G401 (cell line): ENCODE measurements around the gene ADAMTSL4. TPM values are rescaled to one million over a fixed set of nuclear protein-coding genes. Genes with fewer than 3 reads are reported as not detected.
"Not testable (repeated sequence)": the region's sequence is repeated elsewhere in the genome, so short reads cannot be mapped to it uniquely, and the experiment has no call there.

Source experiments
- DNase-seq: peaks from one replicate; pipeline ENCODE4 v3.0.0-alpha.2; 2015; ENCODE audit warnings: low spot score
- in situ Hi-C: cut with HindIII; loops from 2 replicates; pipeline ENCODE4 v1.10.0; 2016; ENCODE audit warnings: low sequenced_read_pairs, mixed read lengths
- total RNA-seq: library from RNA; depleted of rRNA; stranded (reverse); fragments of >200 nt; shearing (Covaris generic); gene quantifications from 2 replicates; pipeline ENCODE4 v1.2.3, GENCODE V29; 2014

Gene ADAMTSL4
- total RNA-seq, 1 experiment from 2014 or later, result 22.9 TPM

DNA sequence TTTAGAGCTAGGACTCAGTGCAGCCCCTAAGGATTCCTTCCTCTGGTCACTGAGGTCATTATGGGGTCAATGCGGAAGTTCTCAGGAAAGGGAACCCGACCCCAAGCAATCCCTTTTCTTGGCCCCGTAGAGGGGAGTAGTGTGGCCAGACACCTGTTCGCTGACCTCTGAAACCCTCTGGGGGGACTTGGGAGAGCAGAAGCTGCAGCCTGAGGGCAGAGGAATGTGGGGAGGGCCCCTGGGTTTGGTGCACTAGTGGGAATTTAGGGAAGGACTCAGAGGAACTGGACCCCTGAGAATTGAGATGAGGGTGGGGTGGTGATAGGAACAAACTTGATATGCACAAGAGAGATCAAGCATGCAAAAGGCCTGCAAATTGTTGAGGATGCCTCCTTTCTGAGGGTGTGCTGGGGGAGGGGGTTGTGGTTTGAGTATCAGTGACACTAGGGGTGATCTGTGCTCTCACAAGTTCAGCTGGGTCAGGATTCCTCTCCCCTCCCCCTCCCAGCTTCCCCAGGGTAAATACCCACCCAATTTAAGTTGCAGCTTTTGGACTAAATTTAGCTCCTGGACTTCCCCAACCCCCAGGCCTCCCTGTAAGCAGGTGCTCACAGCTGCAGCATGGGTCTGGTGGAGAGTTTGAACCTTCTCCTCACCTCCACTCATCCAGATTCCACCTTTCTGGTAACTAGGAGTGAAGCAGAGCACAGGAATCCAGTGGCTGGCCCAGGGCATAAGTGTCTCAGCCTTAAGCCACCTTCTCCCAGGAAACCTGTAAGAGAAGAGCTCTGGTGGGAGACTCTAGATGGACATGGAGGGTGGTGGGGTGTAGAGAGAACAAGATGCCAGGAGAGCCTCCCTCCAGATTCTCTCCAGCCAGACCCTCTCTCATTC is 13.5 kb downstream of the ADAMTSL4 start:
- DNase-seq, result no peak
- in situ Hi-C loops, result no loop called here

- peak; percentile 67 for DNase-seq
- in situ Hi-C loops, result no loop called here
Measured at GRCh38 chr1:150563340-150564038, 14.3 kb downstream of the ADAMTSL4 start.

GRCh38 chr1:150564051-150564991 is 15.1 kb downstream of the ADAMTSL4 start:
- in situ Hi-C loops, result no loop called here
- DNase-seq, result no peak

DNA sequence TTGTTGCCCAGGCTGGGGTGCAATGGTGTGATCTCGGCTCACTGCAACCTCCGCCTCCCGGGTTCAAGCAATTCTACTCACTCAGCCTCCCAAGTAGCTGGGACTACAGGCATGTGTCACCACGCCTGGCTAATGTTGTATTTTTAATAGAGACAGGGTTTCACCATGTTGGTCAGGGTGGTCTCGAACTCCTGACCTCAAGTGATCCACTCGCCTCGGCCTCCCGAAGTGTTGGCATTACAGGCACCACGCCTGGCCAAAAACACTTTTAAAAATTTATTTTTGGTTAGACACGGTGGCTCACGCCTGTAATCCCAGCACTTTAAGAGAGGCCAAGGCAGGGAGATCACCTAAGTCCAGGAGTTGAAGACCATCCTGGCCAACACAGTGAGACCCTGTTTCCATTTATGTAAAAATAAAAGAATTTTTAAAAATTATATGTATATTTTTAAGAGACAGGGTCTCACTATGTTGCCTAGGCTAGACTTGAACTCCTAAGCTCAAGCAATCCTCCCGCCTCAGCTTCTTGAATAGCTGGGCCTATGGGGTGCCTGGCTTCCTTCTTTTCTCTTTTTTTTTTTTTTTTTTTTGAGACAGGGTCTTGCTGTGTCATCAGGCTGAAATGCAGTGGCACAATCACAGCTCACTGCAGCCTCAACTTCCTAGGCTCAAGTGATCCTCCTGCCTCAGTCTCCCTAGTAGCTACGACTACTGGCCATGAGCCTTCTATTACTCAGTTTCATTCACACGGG is 16.2 kb downstream of the ADAMTSL4 start:
- in situ Hi-C loops, DNase-seq: not testable (repeated sequence)

DNA sequence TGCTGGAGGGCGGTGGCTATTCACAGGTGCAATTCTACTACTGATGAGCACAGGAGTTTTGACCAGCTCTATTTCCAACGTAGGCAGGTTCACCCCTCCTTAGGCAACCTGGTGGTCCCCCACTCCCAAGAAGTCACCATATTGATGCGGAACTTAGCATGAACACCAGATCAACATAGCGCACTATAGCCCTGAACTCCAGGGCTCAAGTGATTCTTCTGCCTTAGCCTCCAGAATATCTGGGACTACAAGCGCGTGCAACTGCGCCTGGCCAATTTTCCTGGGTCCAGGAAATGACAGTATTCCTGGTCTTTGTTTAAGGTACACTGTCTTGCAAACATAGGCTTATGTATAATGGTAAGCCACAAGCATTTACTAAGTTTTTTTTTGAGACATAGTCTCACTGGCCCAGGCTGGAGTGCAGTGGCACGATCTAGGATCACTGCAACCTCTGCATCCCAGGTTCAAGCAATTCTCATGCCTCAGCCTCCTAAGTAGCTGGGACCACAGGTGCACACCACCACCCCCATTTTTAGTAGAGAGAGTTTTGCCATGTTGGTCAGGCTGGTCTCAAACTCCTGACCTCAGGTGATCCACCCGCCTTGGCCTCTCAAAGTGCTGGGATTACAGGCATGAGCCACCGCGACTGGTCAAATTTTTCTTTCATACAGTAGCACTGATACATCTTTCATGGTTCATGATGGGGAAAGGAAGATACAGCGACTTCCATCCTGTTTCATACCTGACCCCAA is 17.6 kb downstream of the ADAMTSL4 start:
- in situ Hi-C loops, result no loop called here
- DNase-seq, result no peak

- no peak for DNase-seq
- in situ Hi-C loops, result no loop called here
Measured at GRCh38 chr1:150567341-150567716, 18.1 kb downstream of the ADAMTSL4 start.

DNA sequence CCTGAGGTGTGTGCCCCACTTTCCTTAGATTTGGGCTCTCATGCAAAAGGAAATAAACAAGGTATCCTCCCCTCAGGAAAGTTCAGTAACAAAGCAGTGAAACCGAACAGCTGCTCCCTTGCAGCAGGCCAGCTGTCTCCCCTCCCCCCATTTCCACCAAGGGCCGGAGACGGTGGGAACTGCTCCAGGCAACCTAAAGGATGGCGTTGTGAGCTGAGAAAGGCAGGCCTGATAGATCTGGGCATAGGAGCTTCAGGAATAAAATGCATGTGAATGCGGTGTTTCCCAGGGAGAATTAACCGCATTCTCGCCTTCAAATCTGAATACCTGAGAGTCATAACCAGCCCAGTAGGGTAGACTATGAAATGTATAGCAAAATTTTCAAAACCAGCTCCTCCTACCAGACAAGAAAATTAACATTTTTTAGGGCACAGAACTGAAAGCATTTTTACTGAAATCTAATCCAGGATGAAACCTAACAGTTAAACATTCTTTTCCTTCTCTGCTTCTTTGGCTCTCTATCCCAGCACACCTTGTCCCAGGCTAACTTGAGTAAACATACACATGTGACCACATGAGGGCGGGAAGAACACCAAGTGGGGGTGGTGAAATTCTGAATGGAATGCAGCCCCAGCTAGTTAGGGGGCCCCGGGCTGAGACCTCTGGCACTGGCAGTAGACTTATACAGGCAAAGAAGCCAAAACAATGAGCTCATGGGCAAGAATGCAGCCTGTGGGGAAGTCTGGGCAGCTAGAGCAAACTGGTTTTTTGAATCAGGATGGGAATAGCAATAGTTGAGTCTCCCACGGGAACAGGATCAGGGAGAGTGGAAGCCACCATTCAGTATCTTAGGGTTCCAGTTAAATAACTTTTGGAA is 18.7 kb downstream of the ADAMTSL4 start:
- in situ Hi-C loops, result no loop called here
- peak; percentile 78 for DNase-seq

GRCh38 chr1:150568594-150568966 is 19.4 kb downstream of the ADAMTSL4 start:
- in situ Hi-C loops, result no loop called here
- DNase-seq, result no peak

GRCh38 chr1:150572918-150573647 is 23.9 kb downstream of the ADAMTSL4 start:
- DNase-seq, result no peak
- in situ Hi-C loops, result no loop called here

GRCh38 chr1:150573648-150574071 is 24.5 kb downstream of the ADAMTSL4 start:
- in situ Hi-C loops, result not testable (repeated sequence)

DNA sequence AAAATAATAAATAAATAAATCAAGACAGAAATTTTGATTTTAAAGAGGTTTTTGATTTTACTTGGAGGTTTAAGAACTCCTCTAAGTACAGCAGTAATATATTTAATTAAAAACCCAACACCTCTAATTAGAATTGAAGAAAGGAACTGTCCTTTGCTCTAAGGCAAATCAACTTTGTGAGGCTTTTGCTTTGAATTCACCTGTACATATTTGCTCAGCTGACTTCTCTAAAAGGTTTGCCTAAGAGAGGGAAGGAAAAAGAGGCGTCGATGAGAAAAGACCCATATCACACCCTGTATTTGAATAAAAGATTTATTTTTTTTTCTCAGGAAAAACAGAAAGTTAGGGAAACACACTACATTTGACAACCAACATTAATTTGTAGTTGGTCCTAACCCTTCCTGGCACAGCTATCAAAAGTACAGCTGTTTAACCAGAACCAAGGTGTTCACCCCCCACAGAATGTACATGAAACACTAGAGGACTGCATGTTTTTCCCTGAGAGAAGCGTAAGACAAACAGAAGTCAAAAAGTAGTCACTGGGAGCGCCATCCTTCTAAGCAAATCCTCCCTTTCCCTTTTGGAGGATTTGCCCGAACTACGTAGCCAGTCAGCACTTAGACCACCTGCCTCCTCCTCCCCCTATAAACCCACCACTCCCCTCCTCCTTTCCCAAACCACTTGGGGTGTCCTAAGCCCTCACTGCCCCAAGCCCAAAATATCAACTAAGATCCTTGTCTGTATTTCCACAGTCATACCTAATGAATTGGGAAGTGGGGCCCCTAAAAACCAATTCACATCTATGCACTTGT is 25.3 kb downstream of the ADAMTSL4 start:
- no peak for DNase-seq
- in situ Hi-C loops, result no loop called here

More at GRCh38 chr1:150573648-150574071, 24.5 kb downstream of the ADAMTSL4 start:
- DNase-seq, result not testable (repeated sequence)

GRCh38 chr1:150575072-150575489 is 25.9 kb downstream of the ADAMTSL4 start:
- in situ Hi-C loops, result no loop called here

GRCh38 chr1:150575518-150576366 is 26.5 kb downstream of the ADAMTSL4 start:
- DNase-seq, result no peak
- in situ Hi-C loops, result no loop called here

More at GRCh38 chr1:150575072-150575489, 25.9 kb downstream of the ADAMTSL4 start:
- DNase-seq, result no peak

GRCh38 chr1:150576367-150576711 is 27.1 kb downstream of the ADAMTSL4 start:
- in situ Hi-C loops, result no loop called here
- no peak for DNase-seq
